ENCODE data around the gene LRRC31. TPM values are rescaled to one million over a fixed set of nuclear protein-coding genes. Genes with fewer than 3 reads are reported as not detected.

Gene LRRC31
- polyA plus RNA-seq, 1 of the 3 experiments (the other 2 are of a cell fraction) = not detected

GRCh38 chr3:169811631-169812331 is 58.0 kb downstream of the LRRC31 start:
- peak; percentile 74 for DNase-seq
- peak overlapping the region; percentile 89 for H3K4me2 ChIP-seq
- H4K20me1 ChIP-seq (ENCODE audit: insufficient read depth) = no peaks in the 10 kb centered on the region
- WGBS (ENCODE audit: low lambda C conversion rate) = 21% methylated on average over 10 of the region's 29 CpGs
- 0 out of 2 replicates have a peak, but pooled peaks cover 11% of the 10 kb centered on the region for H3K9me3 ChIP-seq
- H3K9me2 ChIP-seq = no peaks in the 10 kb centered on the region
- POLR2A ChIA-PET = interaction anchor here (0.8 to 2.3 kb wide), 5 partner anchors 11 to 155 kb away, joined by 3 to 13 read pairs (median 6); partner anchors contain the start of genes ACTRT3, SEC62 and TERC
- CTCF ChIA-PET = interaction anchor here (0.6 kb wide), 1 partner anchor 602 kb away, joined by 3 read pairs; no protein-coding TSS in a partner anchor
- H2AFZ ChIP-seq (ENCODE audit: low read depth) = peak overlapping the region; percentile 99
- peak overlapping the region; percentile 73 for H3K9ac ChIP-seq
- H3K36me3 ChIP-seq (replicated peaks in 1 of 2; ENCODE audit: control insufficient read depth in 1 of 2, insufficient read depth in 2 of 2, low read length in 1 of 2) = no peaks in the 10 kb centered on the region
- H3K4me1 ChIP-seq (ENCODE audit: control insufficient read depth in 1 of 2, insufficient read depth in 2 of 2, low read depth in 1 of 2, low read length in 1 of 2) = peaks cover 0 to 11% of the 10 kb centered on the region in 2 experiments; a peak in 2 of 4 replicates
- peak overlapping the region; percentile 55 to 71 for H3K4me3 ChIP-seq (ENCODE audit: low read depth in 2 of 2, low read length in 1 of 2)
- no peaks in the 10 kb centered on the region for H3F3A ChIP-seq (replicated peaks; ENCODE audit: insufficient read depth)
- H3K27me3 ChIP-seq (ENCODE audit: insufficient read depth) = no peaks in the 10 kb centered on the region
- peak overlapping the region; percentile 54 to 91 for H3K27ac ChIP-seq (ENCODE audit: low read depth in 2 of 2, low read length in 1 of 2)
- no peaks in the 10 kb centered on the region for H3K79me2 ChIP-seq (ENCODE audit: insufficient read depth)
- TF ChIP-seq CHD2 (IDR thresholded peaks at IDR 0.05; ENCODE audit: low read length, partially characterized antibody) (no peak), TCF12 (IDR thresholded peaks at IDR 0.05) (no peak; the same call in 1 of the 2 replicates), RCOR1 (IDR thresholded peaks at IDR 0.05; ENCODE audit: low read length) (no peak), CTCF (IDR thresholded peaks at IDR 0.05) (no peak), FOXM1 (IDR thresholded peaks at IDR 0.05; ENCODE audit: low read depth) (peak; percentile 66; the same call in 1 of the 2 replicates), RFX5 (IDR thresholded peaks at IDR 0.05; ENCODE audit: low read length) (no peak), TAF1 (IDR thresholded peaks at IDR 0.05; ENCODE audit: borderline replicate concordance, low read depth, low read length) (no peak), NFIC (IDR thresholded peaks at IDR 0.05; ENCODE audit: borderline replicate concordance) (no peak), MEF2A (IDR thresholded peaks at IDR 0.05; ENCODE audit: borderline replicate concordance, low read depth) (no peak), SIN3A (IDR thresholded peaks at IDR 0.05; ENCODE audit: borderline replicate concordance, low read depth, low read length) (no peak), POLR2AphosphoS5 (IDR thresholded peaks at IDR 0.05; ENCODE audit: low read depth, low read length) (0 out of 2 replicates have a peak, but pooled peaks have one; percentile 12), MXI1 (IDR thresholded peaks at IDR 0.05; ENCODE audit: low read depth, low read length) (no peak; the same call in 1 of the 2 replicates), ELF1 (IDR thresholded peaks at IDR 0.05) (no peak), ZBTB33 (IDR thresholded peaks at IDR 0.05; ENCODE audit: borderline replicate concordance, low read depth) (no peak), IRF3 (IDR thresholded peaks at IDR 0.05; ENCODE audit: low read depth, low read length) (no peak), TEAD4 (IDR thresholded peaks at IDR 0.05; ENCODE audit: borderline replicate concordance, insufficient read depth) (no peak), REST (IDR thresholded peaks at IDR 0.05; ENCODE audit: low read depth, low read length) (no peak), MAX (IDR thresholded peaks at IDR 0.05; ENCODE audit: low read depth) (0 out of 2 replicates have a peak, but pooled peaks have one; percentile 12), JUND (IDR thresholded peaks at IDR 0.05) (0 out of 2 replicates have a peak, but pooled peaks have one; percentile 17), USF2 (IDR thresholded peaks at IDR 0.05; ENCODE audit: borderline replicate concordance, low read depth, low read length) (no peak), PBX3 (IDR thresholded peaks at IDR 0.05) (no peak)

Data from SK-N-SH (cell line).